Uterus (tissue), 2 donors: ENCODE results near the gene VIPR2.

Experiments
- CTCF ChIP-seq, 4 experiments: fragments of 200-600 bp in 2 of 4; fragments of 450-650 bp in 2 of 4; sonication (generic) in 2 of 4; IDR thresholded peaks; one replicate each; pipeline ENCODE4 v1.5.1; 2016 to 2019; ENCODE audit warnings: antibody characterized with exemption in 4 of 4, mild to moderate bottlenecking in 2 of 4, moderate library complexity in 1 of 4
- POLR2A ChIP-seq, 2 donors: fragments of 450-650 bp; IDR thresholded peaks; one replicate each; pipeline ENCODE4 v1.6.1; 2016; ENCODE audit warnings: antibody characterized with exemption in 2 of 2, mild to moderate bottlenecking in 1 of 2, moderate library complexity in 1 of 2

GRCh38 chr7:159128767-159129166, 15.9 kb downstream of the VIPR2 start:
- TF ChIP-seq POLR2A (IDR thresholded peaks at IDR 0.05), result no peak
- no peak for TF ChIP-seq CTCF (IDR thresholded peaks at IDR 0.05)
